Heart right ventricle (tissue), 16 donors: ENCODE measurements around the gene AAK1. TPM values are rescaled to one million over a fixed set of nuclear protein-coding genes. Genes with fewer than 3 reads are reported as not detected.
"Not testable (repeated sequence)": the region's sequence is repeated elsewhere in the genome, so short reads cannot be mapped to it uniquely, and the experiment has no call there.

Experiments
- ATAC-seq, 8 donors: fragments of 200-7000 bp; cut with Tn5 transposase; one replicate each; pipeline ENCODE4 v1.9.1; 2020; ENCODE audit warnings: mild to moderate bottlenecking in 8 of 8, moderate library complexity in 8 of 8, moderate number of reproducible peaks in 1 of 8
- DNase-seq, 2 donors: peaks; one replicate each; pipeline ENCODE4 v3.0.0-alpha.2; 2020
- H3K27ac ChIP-seq, 10 donors: fragments of 200-600 bp; sonication (generic) in 2 of 10; one replicate each; pipeline versions ENCODE4 v1.5.0 to v1.8.0; 2020 to 2022; ENCODE audit warnings: mild to moderate bottlenecking in 3 of 10
- H3K27me3 ChIP-seq, 7 donors: fragments of 200-600 bp; one replicate each; pipeline ENCODE4 v1.8.0; 2021 to 2022; ENCODE audit warnings: mild to moderate bottlenecking in 2 of 7
- H3K36me3 ChIP-seq, 9 donors: fragments of 200-600 bp; sonication (generic) in 1 of 9; one replicate each; pipeline versions ENCODE4 v1.5.0 to v1.8.0; 2020 to 2022; ENCODE audit warnings: mild to moderate bottlenecking in 2 of 9
- H3K4me1 ChIP-seq, 9 donors: fragments of 200-600 bp; sonication (generic) in 1 of 9; one replicate each; pipeline versions ENCODE4 v1.5.0 to v1.8.0; 2020 to 2022; ENCODE audit warnings: mild to moderate bottlenecking in 4 of 9
- H3K4me3 ChIP-seq, 10 donors: fragments of 200-600 bp; sonication (generic) in 2 of 10; one replicate each; pipeline versions ENCODE4 v1.5.0 to v1.8.0; 2020 to 2022; ENCODE audit warnings: mild to moderate bottlenecking in 7 of 10, moderate library complexity in 2 of 10
- H3K9me3 ChIP-seq, 11 donors: fragments of 200-600 bp in 10 of 11; sonication (generic) in 2 of 11; one replicate each; pipeline versions ENCODE4 v1.5.0 to v1.8.0; 2013 to 2022; ENCODE audit warnings: mild to moderate bottlenecking in 2 of 11, control low read depth in 1 of 11, moderate library complexity in 1 of 11
- WGBS, 2 donors: extraction: QIAGEN DNeasy Blood & Tissue Kit; methylation state at CpG; one replicate each; pipeline ENCODE4 v1.1.7; 2013; ENCODE audit warnings: inconsistent platforms in 1 of 2; 5-methylcytosine and 5-hydroxymethylcytosine counted together
- intact Hi-C, 10 donors: fragments of 100-400 bp; cut with DNase I; formaldehyde crosslinking; loops; one replicate each; pipeline versions ENCODE4 v1.11.1 to v1.14.2; 2022
- polyA plus RNA-seq, 2 donors: library from polyadenylated mRNA; stranded (reverse); fragments of 200-250 nt; gene quantifications; one replicate each; pipeline ENCODE4 v1.2.3, GENCODE V29; 2013
- total RNA-seq, 10 donors: library from RNA; stranded (reverse); fragmentation: NEBNext Ultra II Directional in 3 of 10; extraction: Animal tissue kit (Norgen Biotek cat#: 25700) in 3 of 10; gene quantifications; one replicate each; pipeline versions ENCODE4 v1.2.1 to v1.2.4, GENCODE V29; 2021 to 2023
- TF ChIP-seq, protein P1 (sequence below), 9 donors: fragments of 200-600 bp; sonication (generic) in 2 of 9; IDR thresholded peaks; one replicate each; pipeline versions ENCODE4 v1.5.0 to v1.8.0; 2021 to 2022; ENCODE audit warnings: antibody characterized with exemption in 9 of 9, mild to moderate bottlenecking in 5 of 9, moderate library complexity in 1 of 9
- donor health status: Arrhythmogenic right ventricular cardiomyopathy.
- donor health status: ischemic (EF 13 %, LVEDD 7.1; RV severe dilation, severe dysfunction).
- donor health status: healthy with polysubstance abuse.
- donor health status: DM: no; HTN: yes; CAD: no.
- donor health status: DM: no; HTN: no; CAD: no.
- donor health status: ischemic (EF 25% LVEDD 6.9; RV normal size, moderate dysfunction).
- donor health status: ischemic (EF 25% LVEDD 5.7; RV mildly dilated, moderate dysfunction).
- donor health status: healthy.
- donor health status: DM: yes; HTN: yes; CAD: no.
- donor health status: Ischemic cardiomyopathy.
- donor health status: ischemic (EF 35%, LVEDD 5.7; RV mildly dilated, moderate dysfunction).
- donor health status: nonischemic (EF 11% LVEDD 7.7; RV severe dilation, severe dysfunction).
- donor health status: DM: yes; HTN: yes; CAD: no.
- donor health status: PGD.
- donor health status: ischemic (EF 29% LVEDD 5.4; RV normal size, mild dysfunction).
- donor health status: nonischemic (EF 23%, LVEDD 6.1; RV moderate dilation, normal function).

The AAK1 gene
- total and polyA plus RNA-seq, 12 donors: 10.1 to 148 (median 116) TPM

DNA sequence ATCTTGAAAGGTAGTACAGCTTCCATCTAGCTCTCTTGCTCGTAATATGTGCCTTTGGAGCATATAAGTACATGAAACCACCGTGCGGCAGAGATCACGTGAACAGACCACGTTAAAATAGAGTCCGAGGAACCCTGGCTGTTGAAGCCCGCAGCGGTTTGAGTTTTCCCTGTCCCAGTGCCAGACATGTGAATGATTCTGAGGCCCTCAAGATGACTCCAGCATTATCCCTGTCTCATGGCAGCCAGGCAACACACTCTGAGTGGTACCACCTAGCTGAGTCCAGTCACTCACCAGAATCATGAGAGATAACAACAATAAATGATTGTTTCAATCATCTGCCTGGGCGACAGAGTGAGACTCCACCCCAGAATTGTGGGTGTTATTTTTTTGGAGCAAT, 21.6 kb upstream of the AAK1 start:
- TF ChIP-seq, protein P1, sequence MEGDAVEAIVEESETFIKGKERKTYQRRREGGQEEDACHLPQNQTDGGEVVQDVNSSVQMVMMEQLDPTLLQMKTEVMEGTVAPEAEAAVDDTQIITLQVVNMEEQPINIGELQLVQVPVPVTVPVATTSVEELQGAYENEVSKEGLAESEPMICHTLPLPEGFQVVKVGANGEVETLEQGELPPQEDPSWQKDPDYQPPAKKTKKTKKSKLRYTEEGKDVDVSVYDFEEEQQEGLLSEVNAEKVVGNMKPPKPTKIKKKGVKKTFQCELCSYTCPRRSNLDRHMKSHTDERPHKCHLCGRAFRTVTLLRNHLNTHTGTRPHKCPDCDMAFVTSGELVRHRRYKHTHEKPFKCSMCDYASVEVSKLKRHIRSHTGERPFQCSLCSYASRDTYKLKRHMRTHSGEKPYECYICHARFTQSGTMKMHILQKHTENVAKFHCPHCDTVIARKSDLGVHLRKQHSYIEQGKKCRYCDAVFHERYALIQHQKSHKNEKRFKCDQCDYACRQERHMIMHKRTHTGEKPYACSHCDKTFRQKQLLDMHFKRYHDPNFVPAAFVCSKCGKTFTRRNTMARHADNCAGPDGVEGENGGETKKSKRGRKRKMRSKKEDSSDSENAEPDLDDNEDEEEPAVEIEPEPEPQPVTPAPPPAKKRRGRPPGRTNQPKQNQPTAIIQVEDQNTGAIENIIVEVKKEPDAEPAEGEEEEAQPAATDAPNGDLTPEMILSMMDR (IDR thresholded peaks at IDR 0.05): no peak
- peaks cover 0 to 17% (median 6%) of the 10 kb centered on the region in 9 donors for H3K4me1 ChIP-seq
- no peaks in the 10 kb centered on the region for H3K27me3 ChIP-seq
- no peak overlapping the region for H3K4me3 ChIP-seq
- peaks cover 0 to 12% (median 0%) of the 10 kb centered on the region in 11 donors for H3K9me3 ChIP-seq
- peak in 6 of 8 donors; percentile 43 to 84 (median 62) for ATAC-seq
- peak overlapping the region in 7 of 10 donors; percentile 7 to 65 (median 23) for H3K27ac ChIP-seq
- 82 to 83% methylated on average over 9 of the region's 9 CpGs for WGBS, 2 donors
- peak in 1 of 2 donors; percentile 22 for DNase-seq
- intact Hi-C loops: no loop called here
- H3K36me3 ChIP-seq: no peaks in the 10 kb centered on the region

DNA sequence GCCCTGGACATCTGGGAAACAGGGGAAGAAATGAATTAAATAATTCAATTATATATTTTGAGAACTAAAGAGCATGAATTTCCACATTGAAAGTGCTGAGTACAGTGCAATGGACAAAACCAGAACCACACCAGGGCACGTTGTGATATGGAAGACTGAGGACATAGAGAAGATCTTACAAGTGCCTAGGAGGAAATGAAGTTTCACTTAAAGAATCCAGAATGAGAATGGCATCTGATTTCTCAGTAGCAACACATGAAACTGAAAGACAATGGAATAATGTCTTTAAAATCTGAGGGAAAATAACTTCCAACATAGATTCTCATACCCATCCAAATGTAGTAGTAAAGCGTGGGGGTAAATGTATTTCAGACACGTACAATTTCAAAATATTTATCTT, 20.3 kb upstream of the AAK1 start:
- TF ChIP-seq, protein P1 (IDR thresholded peaks at IDR 0.05): no peak
- intact Hi-C loops: no loop called here
- no peak for ATAC-seq

GRCh38 chr2:69662547-69662946, 19.0 kb upstream of the AAK1 start:
- H3K27ac ChIP-seq, DNase-seq, H3K36me3 ChIP-seq, intact Hi-C loops, ATAC-seq, H3K4me3 ChIP-seq, H3K27me3 ChIP-seq: not testable (repeated sequence)
- peaks cover 0 to 22% (median 5%) of the 10 kb centered on the region in 9 donors for H3K4me1 ChIP-seq
- 93 to 100% methylated on average over 1 to 2 of the region's 2 CpGs for WGBS, 2 donors
- H3K9me3 ChIP-seq: peaks cover 0 to 12% (median 0%) of the 10 kb centered on the region in 11 donors

More for the DNA sequence above, 20.3 kb upstream of the AAK1 start:
- H3K27ac ChIP-seq: peak overlapping the region in 3 of 10 donors; percentile 28 to 61 (median 45)
- H3K4me3 ChIP-seq: no peak overlapping the region
- H3K36me3 ChIP-seq: no peaks in the 10 kb centered on the region
- H3K9me3 ChIP-seq: peaks cover 0 to 12% (median 0%) of the 10 kb centered on the region in 11 donors
- WGBS, 2 donors: 95 to 96% methylated on average over 3 of the region's 3 CpGs
- H3K4me1 ChIP-seq: peaks cover 0 to 22% (median 6%) of the 10 kb centered on the region in 9 donors
- no peaks in the 10 kb centered on the region for H3K27me3 ChIP-seq
- no peak for DNase-seq

DNA sequence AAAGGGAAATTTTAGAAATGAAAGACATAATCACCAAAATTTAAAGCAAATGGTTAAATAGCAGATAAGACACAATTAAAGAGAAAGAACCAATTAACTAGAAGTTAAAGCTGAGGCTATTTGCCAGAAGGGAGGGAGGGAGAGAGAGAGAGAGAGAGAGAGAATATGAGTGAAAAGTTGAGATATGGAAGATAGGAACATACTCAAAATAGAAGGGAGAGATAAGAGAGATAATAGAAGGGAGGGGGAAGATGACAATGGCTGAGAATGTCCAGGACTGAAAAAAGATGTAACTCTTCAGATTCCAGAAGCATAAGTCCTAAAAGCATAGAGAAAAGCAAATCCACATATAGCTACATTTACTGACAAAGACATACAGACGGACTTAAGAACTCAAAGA, 17.1 kb upstream of the AAK1 start:
- Histone ChIP-seq H3K9me3 (peaks cover 0 to 12% (median 0%) of the 10 kb centered on the region in 11 donors), H3K4me3 (no peak overlapping the region), H3K4me1 (peaks cover 0 to 22% (median 5%) of the 10 kb centered on the region in 9 donors), H3K36me3 (no peaks in the 10 kb centered on the region), H3K27me3 (no peaks in the 10 kb centered on the region), H3K27ac (peak overlapping the region in 6 of 10 donors; percentile 30 to 70 (median 55))
- ATAC-seq: no peak
- DNase-seq: no peak
- intact Hi-C loops: loop anchor here in 1 of 10 donors (2.0 kb wide), 1 partner anchor 14 kb away; no protein-coding TSS in a partner anchor
- TF ChIP-seq, protein P1 (IDR thresholded peaks at IDR 0.05): no peak
- WGBS, 2 donors: 56 to 63% methylated on average over 1 of the region's 1 CpG

DNA sequence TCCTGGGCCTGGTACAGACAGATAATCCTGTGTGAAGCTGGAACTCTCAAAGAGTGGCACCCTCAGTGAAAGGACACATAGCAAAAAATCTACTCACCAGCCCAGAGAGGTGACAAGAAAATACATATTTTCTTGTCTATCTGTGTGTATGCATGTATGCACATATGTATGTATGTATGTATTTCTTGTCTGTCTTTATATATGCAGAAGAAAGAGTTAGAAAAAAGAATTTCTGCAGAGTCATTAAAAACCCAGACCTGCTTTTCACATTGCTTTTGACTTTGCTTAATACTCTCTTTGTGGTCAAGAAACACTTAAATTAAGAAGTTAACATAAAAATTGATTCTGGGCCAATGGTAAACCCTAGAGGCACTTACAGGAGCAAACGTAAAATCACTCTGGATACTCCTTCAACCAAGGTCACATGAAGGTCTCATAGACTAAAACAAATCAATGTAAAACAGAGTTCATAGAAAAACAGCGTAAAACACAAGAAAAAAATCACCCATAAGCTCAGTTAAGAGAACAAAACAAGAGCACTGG, 16.5 kb upstream of the AAK1 start:
- Histone ChIP-seq H3K9me3 (peaks cover 0 to 12% (median 0%) of the 10 kb centered on the region in 11 donors), H3K36me3 (no peaks in the 10 kb centered on the region), H3K27me3 (no peaks in the 10 kb centered on the region), H3K27ac (peak overlapping the region in 7 of 10 donors; percentile 9 to 70 (median 53)), H3K4me3 (no peak overlapping the region), H3K4me1 (peaks cover 0 to 18% (median 5%) of the 10 kb centered on the region in 9 donors)
- DNase-seq: no peak
- intact Hi-C loops: loop anchor here in 1 of 10 donors (2.0 kb wide), 1 partner anchor 13 kb away; no protein-coding TSS in a partner anchor
- ATAC-seq: no peak
- TF ChIP-seq, protein P1 (IDR thresholded peaks at IDR 0.05): no peak
- 50 to 59% methylated on average over 2 of the region's 2 CpGs for WGBS, 2 donors
